GM12874 (cell line): Measurements from ENCODE around the gene FLNA.

Experiments used
- TF ChIP-seq, protein P1 (sequence below): IDR thresholded peaks from 2 replicates; pipeline ENCODE4 v1.5.1; 2011; ENCODE audit warnings: low read depth, mild to moderate bottlenecking, control low read depth, low read length, moderate library complexity; ENCODE audit not compliant: insufficient read depth

FLNA gene

DNA sequence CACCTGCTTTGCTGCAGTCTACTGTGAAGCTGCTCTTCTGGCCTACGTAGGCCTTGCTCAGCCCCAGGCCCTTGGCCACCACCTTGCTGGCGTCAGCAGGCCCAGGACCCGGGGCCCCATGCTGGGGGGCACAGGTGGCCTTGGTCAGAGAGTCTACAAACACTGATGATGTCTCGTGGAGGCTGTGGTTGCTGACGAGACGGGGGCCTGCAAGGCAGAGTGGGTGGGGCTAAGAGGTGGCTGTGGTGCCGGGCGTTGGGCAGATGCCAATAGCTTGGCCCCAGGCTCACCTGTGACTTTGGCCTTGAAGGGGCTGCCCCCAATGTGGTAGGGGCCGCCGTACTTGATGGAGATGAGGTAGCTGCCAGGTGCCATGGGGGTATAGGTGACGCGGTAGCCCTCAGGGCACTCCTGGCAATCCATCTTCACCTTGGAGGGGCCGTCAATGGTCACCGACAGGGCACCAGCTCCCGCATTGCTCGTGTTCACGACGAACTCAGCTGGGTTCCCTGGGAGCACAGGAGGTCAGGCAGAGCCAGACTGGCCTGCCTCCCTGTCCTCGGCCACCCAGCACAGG is 25.0 kb downstream of the FLNA start:
- TF ChIP-seq, protein P1, sequence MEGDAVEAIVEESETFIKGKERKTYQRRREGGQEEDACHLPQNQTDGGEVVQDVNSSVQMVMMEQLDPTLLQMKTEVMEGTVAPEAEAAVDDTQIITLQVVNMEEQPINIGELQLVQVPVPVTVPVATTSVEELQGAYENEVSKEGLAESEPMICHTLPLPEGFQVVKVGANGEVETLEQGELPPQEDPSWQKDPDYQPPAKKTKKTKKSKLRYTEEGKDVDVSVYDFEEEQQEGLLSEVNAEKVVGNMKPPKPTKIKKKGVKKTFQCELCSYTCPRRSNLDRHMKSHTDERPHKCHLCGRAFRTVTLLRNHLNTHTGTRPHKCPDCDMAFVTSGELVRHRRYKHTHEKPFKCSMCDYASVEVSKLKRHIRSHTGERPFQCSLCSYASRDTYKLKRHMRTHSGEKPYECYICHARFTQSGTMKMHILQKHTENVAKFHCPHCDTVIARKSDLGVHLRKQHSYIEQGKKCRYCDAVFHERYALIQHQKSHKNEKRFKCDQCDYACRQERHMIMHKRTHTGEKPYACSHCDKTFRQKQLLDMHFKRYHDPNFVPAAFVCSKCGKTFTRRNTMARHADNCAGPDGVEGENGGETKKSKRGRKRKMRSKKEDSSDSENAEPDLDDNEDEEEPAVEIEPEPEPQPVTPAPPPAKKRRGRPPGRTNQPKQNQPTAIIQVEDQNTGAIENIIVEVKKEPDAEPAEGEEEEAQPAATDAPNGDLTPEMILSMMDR = no peak

DNA sequence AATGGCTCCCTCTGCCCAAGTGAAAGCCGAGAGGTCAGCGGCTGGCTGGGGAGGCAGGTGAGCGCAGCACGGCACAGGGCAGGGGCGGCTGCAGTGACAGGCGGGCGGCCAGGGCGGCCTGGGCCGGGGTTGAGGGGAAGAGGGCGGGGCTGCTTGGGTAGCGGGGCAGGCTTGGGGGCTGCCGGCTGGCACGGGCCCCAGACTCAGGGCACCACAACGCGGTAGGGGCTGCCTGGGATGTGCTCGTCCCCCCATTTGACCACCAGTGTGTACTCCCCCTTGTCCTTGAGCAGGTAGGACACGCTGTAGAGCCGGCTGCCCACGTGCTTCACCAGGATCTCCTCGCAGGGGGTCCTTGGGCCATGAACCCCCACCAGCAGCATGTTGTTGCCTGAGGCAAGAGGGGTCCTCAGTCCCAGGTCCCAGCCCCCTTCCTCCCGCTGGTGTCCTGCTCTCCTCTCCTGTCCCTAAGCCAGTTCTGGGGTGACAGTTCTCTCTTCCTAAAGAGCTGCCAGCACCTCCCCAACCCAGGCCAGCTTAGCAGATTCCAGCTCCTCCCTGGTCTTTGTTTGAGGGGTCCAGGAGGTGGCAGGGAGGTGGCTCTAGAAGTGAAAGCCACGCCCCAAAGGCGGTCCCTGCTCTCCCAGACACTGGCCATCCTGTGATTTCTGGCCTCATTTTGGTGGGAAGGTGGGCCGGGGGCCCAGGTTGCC is 25.6 kb downstream of the FLNA start:
- TF ChIP-seq, protein P1 = no peak

DNA sequence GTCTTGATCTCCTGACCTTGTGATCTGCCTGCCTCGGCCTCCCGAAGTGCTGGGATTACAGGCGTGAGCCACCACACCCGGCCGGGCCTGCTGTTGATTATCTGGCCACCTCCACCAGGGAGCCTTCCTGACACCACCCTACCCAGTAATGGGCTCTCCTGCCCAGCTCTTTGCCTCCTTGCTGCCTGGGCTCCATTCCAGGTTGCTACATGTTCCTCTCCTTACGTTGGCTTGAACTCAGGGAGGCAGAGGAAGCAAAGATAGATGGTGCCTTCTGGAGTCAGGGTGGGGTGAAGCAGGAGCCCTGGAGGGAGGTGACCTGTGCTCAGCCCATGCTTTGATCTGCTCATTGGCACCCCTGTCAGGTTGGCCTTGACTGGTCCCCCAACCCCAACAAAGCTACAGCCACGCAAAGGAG is 26.3 kb downstream of the FLNA start:
- TF ChIP-seq, protein P1 = no peak

DNA sequence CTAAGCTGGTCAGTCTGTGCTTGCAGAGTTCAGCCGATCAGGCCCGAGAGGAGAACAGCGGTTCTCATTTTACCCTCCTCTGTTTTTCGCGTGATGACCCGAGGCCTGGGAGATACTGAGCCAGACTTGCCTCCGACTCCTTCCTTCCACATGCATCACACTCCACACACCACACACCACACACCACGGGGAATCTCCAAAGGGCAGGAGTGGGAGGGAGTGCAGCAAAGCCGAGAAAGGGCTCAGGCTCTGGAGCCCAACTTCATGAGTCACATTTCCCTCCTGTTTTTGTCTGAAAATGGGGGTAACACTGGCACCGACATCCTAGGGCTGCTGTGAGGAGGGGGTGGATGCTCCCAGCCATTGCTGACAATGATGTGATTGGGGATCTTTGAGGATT is 39.9 kb downstream of the FLNA start:
- TF ChIP-seq, protein P1 = no peak

DNA sequence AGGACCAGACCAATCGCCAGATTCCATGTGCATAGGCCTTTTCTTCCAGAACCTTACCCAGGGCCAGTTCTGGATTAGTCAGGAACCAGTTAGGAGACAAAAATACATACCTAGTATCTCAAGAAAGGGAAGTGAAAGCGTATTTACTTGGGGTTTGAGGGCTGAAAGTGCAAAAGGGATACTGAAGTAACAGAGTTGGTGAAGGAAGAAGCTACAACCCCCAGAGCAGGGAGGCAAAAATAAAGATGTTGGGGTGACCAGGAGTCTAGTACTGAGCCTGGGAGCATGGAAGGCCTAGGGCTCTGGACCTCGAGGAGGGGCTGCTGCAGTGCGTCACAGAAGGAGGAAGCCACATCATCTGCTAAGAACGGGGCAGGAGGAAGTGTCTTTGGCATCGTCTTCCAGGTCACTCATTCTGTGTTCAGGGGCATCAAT is 40.6 kb downstream of the FLNA start:
- TF ChIP-seq, protein P1 = no peak

DNA sequence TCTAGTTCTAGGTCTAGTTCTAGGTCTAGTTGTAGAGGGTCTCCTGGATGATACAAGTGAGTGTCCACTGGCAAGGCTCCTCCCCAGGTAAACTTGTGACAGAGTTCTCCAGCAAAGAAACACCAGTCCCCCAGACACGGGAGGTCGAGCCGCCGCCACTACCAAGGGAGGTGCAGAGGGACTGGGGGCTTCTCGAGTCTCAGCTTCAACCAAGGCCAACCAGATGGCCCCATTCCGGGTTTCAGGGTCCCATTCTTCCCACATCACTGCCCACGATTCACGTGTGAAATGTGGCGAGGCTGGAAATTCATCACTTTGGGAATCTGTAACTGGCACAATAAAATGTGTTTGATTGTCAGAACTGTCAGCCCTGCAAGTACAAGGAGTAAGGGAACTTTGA is 41.3 kb downstream of the FLNA start:
- TF ChIP-seq, protein P1 = no peak

DNA sequence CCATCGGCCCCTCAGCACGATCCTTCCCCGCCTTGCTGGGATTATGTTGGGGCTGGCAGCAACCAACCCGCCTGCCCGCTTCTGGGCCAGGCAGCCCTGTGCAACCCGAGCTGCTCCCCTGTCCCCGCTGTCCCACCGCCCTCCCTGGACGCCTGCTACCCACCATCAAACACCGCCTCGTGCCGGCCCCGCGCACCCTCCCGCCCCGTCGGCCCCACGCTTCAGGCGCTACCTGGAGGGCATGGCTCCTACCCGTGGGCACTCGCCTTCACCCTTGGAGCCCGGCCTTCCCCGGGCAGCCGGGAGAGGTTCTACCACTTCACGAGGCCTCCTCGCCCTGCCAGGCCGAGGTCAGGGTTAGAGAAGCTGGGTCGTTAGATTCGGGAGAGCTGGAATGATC is 41.9 kb downstream of the FLNA start:
- TF ChIP-seq, protein P1 = no peak
